Lower leg skin (tissue), 4 donors: ENCODE results near the gene RARRES2. TPM values are rescaled to one million over a fixed set of nuclear protein-coding genes. Genes with fewer than 3 reads are reported as not detected.
A peak's percentile ranks its signal among the peaks of the same experiment; 100 is the strongest.

Source experiments
- DNase-seq, 2 donors: peaks; one replicate each; pipeline ENCODE4 v3.0.0-alpha.2; 2019; ENCODE audit warnings: low spot score in 2 of 2
- H3K4me3 ChIP-seq: fragments of 200-600 bp; sonication (generic); 2 replicates; pipeline ENCODE4 v1.5.1; 2017; ENCODE audit warnings: mild to moderate bottlenecking, low read depth; ENCODE audit not compliant: poor library complexity, severe bottlenecking
- CTCF ChIP-seq, 3 donors: fragments of 450-650 bp; IDR thresholded peaks; one replicate each; pipeline ENCODE4 v1.5.1; 2016; ENCODE audit warnings: antibody characterized with exemption in 3 of 3, mild to moderate bottlenecking in 3 of 3, moderate library complexity in 2 of 3
- POLR2A ChIP-seq, 2 donors: fragments of 450-650 bp; IDR thresholded peaks; one replicate each; pipeline ENCODE4 v1.6.1; 2016 to 2017; ENCODE audit warnings: antibody characterized with exemption in 2 of 2, mild to moderate bottlenecking in 1 of 2, moderate library complexity in 1 of 2
- WGBS, 2 donors: methylation state at CpG; one replicate each; pipeline ENCODE4 v1.1.5; 2018; 5-methylcytosine and 5-hydroxymethylcytosine counted together
- intact Hi-C: fragments of 100-400 bp; cut with DNase I; formaldehyde crosslinking; loops from one replicate; pipeline ENCODE4 v1.15.0; 2023; ENCODE audit warnings: low total_unique reads
- total RNA-seq, 4 donors: library from RNA; depleted of rRNA; stranded (reverse); fragments of >200 nt; gene quantifications; one replicate each; pipeline ENCODE4 v1.1.0, GENCODE V29; 2016

The RARRES2 gene
- total RNA-seq, 4 donors from 2014 or later, result 9.8 to 30.0 (median 16.8) TPM

GRCh38 chr7:150381785-150382122, 40.3 kb upstream of the RARRES2 start:
- peak in 1 of 2 donors; percentile 69 for DNase-seq
- WGBS, 2 donors, result 95 to 100% methylated on average over 1 of the region's 1 CpG
- no peak overlapping the region for H3K4me3 ChIP-seq
- TF ChIP-seq CTCF (IDR thresholded peaks at IDR 0.05) (no peak), POLR2A (IDR thresholded peaks at IDR 0.05) (no peak)
- intact Hi-C loops, result no loop called here

- DNase-seq, result no peak
- H3K4me3 ChIP-seq, result no peak overlapping the region
- intact Hi-C loops, result no loop called here
- 57 to 66% methylated on average over 9 of the region's 9 CpGs for whole genome bisulfite sequencing, 2 donors
- TF ChIP-seq POLR2A (IDR thresholded peaks at IDR 0.05) (no peak), CTCF (IDR thresholded peaks at IDR 0.05) (no peak)
Observed at GRCh38 chr7:150381096-150381495, 39.7 kb upstream of the RARRES2 start.

DNA sequence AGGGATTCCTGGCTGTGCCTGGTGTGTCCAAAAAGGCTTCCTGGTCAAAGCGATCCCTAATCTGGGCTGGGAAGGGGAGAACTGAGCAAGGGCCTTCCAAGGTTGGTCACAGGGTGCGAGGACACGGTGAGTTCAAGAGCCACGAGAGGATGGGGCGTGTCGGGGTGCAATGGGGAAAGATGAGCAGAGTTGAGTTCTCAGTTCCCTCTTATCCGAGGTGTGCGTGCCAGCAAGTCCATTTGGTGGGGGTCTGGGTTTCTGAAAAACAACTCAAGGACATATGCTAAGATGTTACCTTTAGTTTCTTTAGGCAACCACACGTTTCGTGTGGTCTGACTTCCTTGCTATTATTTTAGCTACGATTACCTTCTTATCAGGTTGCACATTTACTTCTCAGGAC, 39.0 kb upstream of the RARRES2 start:
- no peak for DNase-seq
- TF ChIP-seq CTCF (IDR thresholded peaks at IDR 0.05) (no peak), POLR2A (IDR thresholded peaks at IDR 0.05) (no peak)
- 60 to 63% methylated on average over 11 of the region's 11 CpGs for WGBS, 2 donors
- intact Hi-C loops, result no loop called here
- H3K4me3 ChIP-seq, result no peak overlapping the region

DNA sequence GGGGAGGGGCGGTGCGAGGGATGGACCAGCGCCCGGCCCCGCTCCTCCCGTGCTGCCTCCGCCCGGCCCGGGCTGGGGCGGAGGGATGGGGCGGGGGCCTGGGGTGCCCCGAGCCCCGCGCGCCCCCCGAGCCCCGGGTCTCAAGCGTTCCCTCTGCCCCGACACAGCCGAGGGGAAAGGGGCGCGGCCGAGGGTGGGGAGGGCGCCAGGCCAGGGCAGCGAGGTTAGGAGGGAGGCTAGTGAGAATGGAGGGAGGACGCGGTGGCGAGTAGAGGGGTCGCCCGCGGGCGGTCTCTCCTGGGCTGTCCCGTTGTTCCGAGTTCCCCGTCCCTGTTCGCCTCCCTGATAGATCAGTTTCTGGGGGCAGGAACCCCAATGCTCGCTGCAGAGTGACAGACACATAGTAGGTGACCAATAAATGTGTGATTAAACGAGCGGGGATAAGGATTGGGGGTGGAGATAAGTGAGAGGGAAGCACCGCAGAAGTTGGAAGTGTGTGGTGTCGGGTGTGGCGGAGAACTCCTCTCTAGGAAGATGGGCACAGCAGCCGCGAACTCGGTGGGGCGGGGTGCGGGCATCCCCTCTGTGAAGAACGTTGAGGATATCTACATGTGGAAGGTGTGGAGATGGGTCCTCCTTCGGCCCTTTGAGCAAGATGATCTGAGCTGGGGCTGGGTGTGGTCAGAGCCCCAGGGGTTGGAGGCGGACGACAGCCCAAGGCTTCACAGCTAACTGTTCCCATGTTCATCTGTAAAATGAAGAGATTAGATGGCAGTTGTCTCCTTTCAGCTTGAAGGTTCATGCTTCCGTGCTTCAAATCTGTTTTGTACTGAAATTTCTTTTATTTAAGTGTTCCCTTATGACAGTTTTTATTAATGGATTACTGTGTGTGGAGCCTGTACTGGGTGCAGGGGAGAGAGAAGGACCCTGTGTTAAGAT, 38.3 kb upstream of the RARRES2 start:
- no peak for TF ChIP-seq CTCF (IDR thresholded peaks at IDR 0.05)
- no peak for TF ChIP-seq POLR2A (IDR thresholded peaks at IDR 0.05)
- no peak for DNase-seq
- intact Hi-C loops, result no loop called here
- peak overlapping the region; percentile 90 for H3K4me3 ChIP-seq
- 1% methylated on average over 46 to 51 of the region's 52 CpGs for WGBS, 2 donors

- peak in 1 of 2 donors; percentile 6 for TF ChIP-seq POLR2A (IDR thresholded peaks at IDR 0.05)
- TF ChIP-seq CTCF (IDR thresholded peaks at IDR 0.05), result no peak
- intact Hi-C loops, result no loop called here
- whole genome bisulfite sequencing, 2 donors, result 0 to 1% methylated on average over 12 to 43 of the region's 60 CpGs
Observed at GRCh38 chr7:150378853-150379440, 37.5 kb upstream of the RARRES2 start, which contains the start of gene ZNF775. TSS of gene ZNF775 (plus strand) at chr7:150379330. CDS start at chr7:150388471, 9,141 bp downstream.

More at GRCh38 chr7:150378853-150379440, 37.5 kb upstream of the RARRES2 start, which contains the start of gene ZNF775:
- DNase-seq, result peak; percentile 92 to 99
- H3K4me3 ChIP-seq, result peak within 1 kb of the TSS; percentile 90
